ENCODE data around the gene METTL27. TPM values are rescaled to one million over a fixed set of nuclear protein-coding genes. Genes with fewer than 3 reads are reported as not detected.

The METTL27 gene
- polyA plus RNA-seq, 12 donors: 0.49 to 3.1 (median 1.7) TPM; not detected in 2

Other genes with a start within 250 kb of the METTL27 start
- gene MLXIPL, start 218.0 kb downstream of the METTL27 start, polyA plus RNA-seq (ENCODE audit: insufficient read length in 12 of 12): 10 to 100 TPM in 1 of 12 donors, 1 to 10 TPM in 1, under 1 TPM in 9, not detected in 1; 0.06 to 27.3 (median 0.28) TPM
- gene VPS37D, start 174.7 kb downstream of the METTL27 start, polyA plus RNA-seq (ENCODE audit: insufficient read length in 12 of 12): 1 to 10 TPM in 10 of 12 donors, not detected in 2; 1.6 to 4.2 (median 2.2) TPM
- gene DNAJC30, start 159.1 kb downstream of the METTL27 start, polyA plus RNA-seq (ENCODE audit: insufficient read length in 12 of 12): 10 to 100 TPM in 1 of 12 donors, 1 to 10 TPM in 10, not detected in 1; 4.9 to 11.3 (median 6.5) TPM
- gene BUD23, start 158.9 kb downstream of the METTL27 start, polyA plus RNA-seq (ENCODE audit: insufficient read length in 12 of 12): 10 to 100 TPM in 11 of 12 donors, not detected in 1; 44.7 to 83.4 (median 68.9) TPM
- gene STX1A, start 122.8 kb downstream of the METTL27 start, polyA plus RNA-seq (ENCODE audit: insufficient read length in 12 of 12): 10 to 100 TPM in 7 of 12 donors, 1 to 10 TPM in 4, not detected in 1; 6.2 to 13.1 (median 10.7) TPM
- 10 to 100 TPM in 8 of 12 donors, 1 to 10 TPM in 3, not detected in 1; 8.4 to 47.3 (median 10.5) TPM for gene ABHD11, start 103.7 kb downstream of the METTL27 start, polyA plus RNA-seq (ENCODE audit: insufficient read length in 12 of 12)
- gene CLDN3, start 72.2 kb downstream of the METTL27 start, polyA plus RNA-seq (ENCODE audit: insufficient read length in 12 of 12): 10 to 100 TPM in 1 of 12 donors, under 1 TPM in 6, not detected in 5; 0.19 to 14.9 (median 0.38) TPM
- gene CLDN4, start 11.5 kb downstream of the METTL27 start, polyA plus RNA-seq (ENCODE audit: insufficient read length in 12 of 12): 100 to 1,000 TPM in 1 of 12 donors, 10 to 100 TPM in 2, 1 to 10 TPM in 1, under 1 TPM in 7, not detected in 1; 0.30 to 105 (median 0.88) TPM
- not detected for gene TMEM270, start 18.6 kb upstream of the METTL27 start, polyA plus RNA-seq (ENCODE audit: insufficient read length in 12 of 12)
- 100 to 1,000 TPM in 6 of 12 donors, 10 to 100 TPM in 5, not detected in 1; 67.0 to 192 (median 103) TPM for gene ELN, start 185.7 kb upstream of the METTL27 start, polyA plus RNA-seq (ENCODE audit: insufficient read length in 12 of 12)
- 10 to 100 TPM in 10 of 12 donors, 1 to 10 TPM in 1, not detected in 1; 9.6 to 34.0 (median 14.5) TPM for gene LIMK1, start 241.3 kb upstream of the METTL27 start, polyA plus RNA-seq (ENCODE audit: insufficient read length in 12 of 12)